Stimulated activated CD4-positive, alpha-beta T cell treated with anti-CD3 and anti-CD28 coated beads, Interleukin-2, amount 100 ng/mL, for 24 hours (primary cell): ENCODE results near the gene ZNF316.
"Not testable (repeated sequence)": the region's sequence is repeated elsewhere in the genome, so short reads cannot be mapped to it uniquely, and the experiment has no call there.

Experiments used
- DNase-seq, 2 donors: peaks; one replicate each; pipeline ENCODE4 v3.0.0-alpha.2; 2020

Gene ZNF316

GRCh38 chr7:6648066-6648814 lies 11.1 kb downstream of the ZNF316 start:
- DNase-seq, result no peak

- no peak for DNase-seq
Observed at GRCh38 chr7:6648815-6649104, 11.6 kb downstream of the ZNF316 start.

- no peak for DNase-seq
Observed at GRCh38 chr7:6649241-6649961, 12.3 kb downstream of the ZNF316 start.

GRCh38 chr7:6650086-6650485 lies 13.0 kb downstream of the ZNF316 start:
- DNase-seq, result peak in 1 of 2 donors; percentile 14

- DNase-seq, result peak in 1 of 2 donors; percentile 16
Observed at GRCh38 chr7:6650521-6651011, 13.4 kb downstream of the ZNF316 start.

GRCh38 chr7:6651851-6652445 lies 14.8 kb downstream of the ZNF316 start:
- no peak for DNase-seq

- DNase-seq, result no peak
Observed at GRCh38 chr7:6652446-6653011, 15.4 kb downstream of the ZNF316 start.

GRCh38 chr7:6653071-6654003 lies 16.2 kb downstream of the ZNF316 start:
- DNase-seq, result no peak

GRCh38 chr7:6654113-6654841 lies 17.2 kb downstream of the ZNF316 start:
- DNase-seq, result no peak

GRCh38 chr7:6654842-6655610 lies 17.9 kb downstream of the ZNF316 start:
- no peak for DNase-seq

GRCh38 chr7:6655636-6656385 lies 18.7 kb downstream of the ZNF316 start:
- no peak for DNase-seq

GRCh38 chr7:6656413-6656812 lies 19.3 kb downstream of the ZNF316 start:
- no peak for DNase-seq

- no peak for DNase-seq
Observed at GRCh38 chr7:6658618-6659345, 21.7 kb downstream of the ZNF316 start.

GRCh38 chr7:6670851-6671250 lies 33.7 kb downstream of the ZNF316 start:
- DNase-seq, result not testable (repeated sequence)

- no peak for DNase-seq
Observed at GRCh38 chr7:6675807-6676405, 38.8 kb downstream of the ZNF316 start.

- DNase-seq, result no peak
Observed at GRCh38 chr7:6680146-6680545, 43.0 kb downstream of the ZNF316 start.

GRCh38 chr7:6691103-6691502 lies 54.0 kb downstream of the ZNF316 start:
- DNase-seq, result no peak

- DNase-seq, result no peak
Observed at GRCh38 chr7:6691609-6692106, 54.5 kb downstream of the ZNF316 start.

- DNase-seq, result no peak
Observed at GRCh38 chr7:6700793-6701192, 63.7 kb downstream of the ZNF316 start.
